Kidney epithelial cell (primary cell): ENCODE data around the gene ATP11A. TPM values are rescaled to one million over a fixed set of nuclear protein-coding genes. Genes with fewer than 3 reads are reported as not detected.

Source experiments
- DNase-seq: peaks from one replicate; pipeline ENCODE4 v3.0.0-alpha.2; 2010; ENCODE audit warnings: low read depth
- H3K27me3 ChIP-seq: 2 replicates; pipeline ENCODE4 v1.6.0; 2011; ENCODE audit warnings: low read length; ENCODE audit not compliant: control insufficient read depth, insufficient read depth
- H3K36me3 ChIP-seq: 2 replicates; pipeline ENCODE4 v1.5.1; 2011; ENCODE audit warnings: low read length; ENCODE audit not compliant: control insufficient read depth, insufficient read depth
- H3K4me3 ChIP-seq: 2 replicates; pipeline ENCODE4 v1.5.1; 2011; ENCODE audit warnings: low read depth, mild to moderate bottlenecking, control low read depth, low read length
- CTCF ChIP-seq: IDR thresholded peaks from 2 replicates; pipeline ENCODE4 v1.5.1; 2011; ENCODE audit warnings: mild to moderate bottlenecking, moderate library complexity, low read length, control low read depth, inconsistent platforms; ENCODE audit not compliant: insufficient read depth, poor library complexity, severe bottlenecking
- total RNA-seq: library from RNA; depleted of rRNA; stranded (reverse); fragments of >200 nt; gene quantifications from 2 replicates; pipeline ENCODE4 v1.2.3, GENCODE V29; 2015

The ATP11A gene
- total RNA-seq, 1 donor from 2014 or later = 31.5 TPM

GRCh38 chr13:112718318-112718717, 28.5 kb downstream of the ATP11A start:
- DNase-seq = no peak
- H3K27me3 ChIP-seq = no peaks in the 10 kb centered on the region
- no peaks in the 10 kb centered on the region for H3K36me3 ChIP-seq
- no peak overlapping the region for H3K4me3 ChIP-seq
- TF ChIP-seq CTCF = no peak

GRCh38 chr13:112719016-112719415, 29.2 kb downstream of the ATP11A start:
- Histone ChIP-seq H3K4me3 (no peak overlapping the region), H3K27me3 (no peaks in the 10 kb centered on the region), H3K36me3 (no peaks in the 10 kb centered on the region)
- DNase-seq = no peak
- TF ChIP-seq CTCF = no peak

- H3K27me3 ChIP-seq = no peaks in the 10 kb centered on the region
- DNase-seq = no peak
- H3K4me3 ChIP-seq = no peak overlapping the region
- TF ChIP-seq CTCF = no peak
- H3K36me3 ChIP-seq = no peaks in the 10 kb centered on the region
These were observed 29.7 kb downstream of the ATP11A start for GRCh38 chr13:112719556-112719955.

GRCh38 chr13:112720251-112720650, 30.4 kb downstream of the ATP11A start:
- TF ChIP-seq CTCF = no peak
- no peak overlapping the region for H3K4me3 ChIP-seq
- H3K27me3 ChIP-seq = no peaks in the 10 kb centered on the region
- no peak for DNase-seq
- H3K36me3 ChIP-seq = no peaks in the 10 kb centered on the region

- H3K4me3 ChIP-seq = no peak overlapping the region
- H3K27me3 ChIP-seq = no peaks in the 10 kb centered on the region
- no peak for DNase-seq
- no peak for TF ChIP-seq CTCF
- H3K36me3 ChIP-seq = no peaks in the 10 kb centered on the region
These were observed 31.0 kb downstream of the ATP11A start for GRCh38 chr13:112720814-112721197.
